K562 (cell line): ENCODE measurements around the gene CARMIL1. TPM values are rescaled to one million over a fixed set of nuclear protein-coding genes. Genes with fewer than 3 reads are reported as not detected.

Experiments
- ATAC-seq: fragments of 200-7000 bp; cut with Tn5 transposase; 3 replicates; pipeline ENCODE4 v1.9.1; 2020; ENCODE audit warnings: moderate library complexity
- BruUV-seq: library from RNA; stranded (reverse); fragments of 400-500 nt; replicated peaks from 2 replicates; lab custom pipeline; 2021; lab: Mats Ljungman, UMichigan
- CTCF ChIA-PET: fragments of 300-600 bp; formaldehyde crosslinking; extraction: SDS; loops from one replicate; lab custom pipeline; 2021; ENCODE audit warnings: low intra/inter-chr PET ratio; lab: Yijun Ruan, JAX
- POLR2A ChIA-PET: fragments of 300-600, 350-650 bp; sonication (Branson Sonifier 250); formaldehyde crosslinking; extraction: SDS; loops from one replicate; lab custom pipeline; 2021; ENCODE audit warnings: antibody characterized with exemption, inconsistent platforms; lab: Yijun Ruan, JAX
- DNase-seq, 4 experiments: peaks; one replicate each; pipeline versions ENCODE4 v3.0.0 to v3.0.0-alpha.2; 2011 to 2018; ENCODE audit warnings: low spot score in 3 of 4, mixed read lengths in 3 of 4; ENCODE audit errors: extremely low read depth in 1 of 4
- FAIRE-seq: peaks from 2 replicates; lab custom pipeline; 2011; peaks lifted over from hg19 to GRCh38; lab: Jason Lieb, UNC
- H2AFZ ChIP-seq: 2 replicates; pipeline ENCODE4 v1.6.0; 2011; ENCODE audit warnings: low read depth, low read length, control low read depth, inconsistent platforms
- H3K27ac ChIP-seq: fragments of 200-600 bp; 3 replicates; pipeline ENCODE4 v1.8.0; 2011; ENCODE audit warnings: low read depth, mild to moderate bottlenecking, control low read depth, inconsistent platforms, low read length, moderate library complexity, mixed read lengths; ENCODE audit errors: extremely low read depth
- H3K27me3 ChIP-seq, 2 experiments: fragments of 300-600 bp in 1 of 2; 2 replicates in 1 of 2; 3 replicates in 1 of 2; pipeline versions ENCODE4 v1.6.0 to v1.8.0; 2011; ENCODE audit warnings: inconsistent platforms in 2 of 2, low read length in 2 of 2, mild to moderate bottlenecking in 1 of 2, mixed read lengths in 1 of 2, moderate library complexity in 1 of 2; ENCODE audit not compliant: control insufficient read depth in 2 of 2, insufficient read depth in 2 of 2
- H3K36me3 ChIP-seq: fragments of 300-600 bp; 3 replicates; pipeline ENCODE4 v1.8.0; 2011; ENCODE audit warnings: mild to moderate bottlenecking, low read length, inconsistent platforms; ENCODE audit not compliant: control insufficient read depth, insufficient read depth
- H3K4me1 ChIP-seq, 2 experiments: fragments of 200-600 bp in 1 of 2; replicated peaks in 1 of 2; 2 replicates in 1 of 2; 3 replicates in 1 of 2; pipeline versions ENCODE4 v1.5.1 to v1.8.0; 2011; ENCODE audit warnings: inconsistent platforms in 2 of 2, low read length in 2 of 2, mild to moderate bottlenecking in 1 of 2, mixed read lengths in 1 of 2, moderate library complexity in 1 of 2; ENCODE audit not compliant: control insufficient read depth in 2 of 2, insufficient read depth in 2 of 2
- H3K4me2 ChIP-seq: 2 replicates; pipeline ENCODE4 v1.6.1; 2011; ENCODE audit warnings: low read length, control low read depth, inconsistent platforms, mixed read lengths; ENCODE audit not compliant: insufficient read depth
- H3K4me3 ChIP-seq: fragments of 200-600 bp; sonication (generic), shearing (Covaris generic); 2 replicates; pipeline ENCODE4 v1.5.1; 2016; ENCODE audit warnings: control low read depth, inconsistent platforms
- H3K79me2 ChIP-seq: fragments of 200-600 bp; 3 replicates; pipeline ENCODE4 v1.8.0; 2011; ENCODE audit warnings: low read length, inconsistent platforms; ENCODE audit not compliant: control insufficient read depth, insufficient read depth
- H3K9ac ChIP-seq, 2 experiments: 2 replicates each; pipeline versions ENCODE4 v1.6.0 to v1.6.1; 2011; ENCODE audit warnings: low read depth in 2 of 2, low read length in 2 of 2, control low read depth in 1 of 2, inconsistent platforms in 1 of 2, mild to moderate bottlenecking in 1 of 2, mixed read lengths in 1 of 2; ENCODE audit not compliant: insufficient read depth in 1 of 2
- H3K9me1 ChIP-seq: one replicate; pipeline ENCODE4 v1.6.0; 2011; ENCODE audit warnings: inconsistent platforms, mild to moderate bottlenecking, low read length, moderate library complexity; ENCODE audit not compliant: control insufficient read depth, insufficient read depth
- H3K9me3 ChIP-seq: replicated peaks from 2 replicates; pipeline ENCODE4 v1.5.1; 2011; ENCODE audit warnings: low read depth, low read length, inconsistent platforms; ENCODE audit not compliant: control insufficient read depth, insufficient read depth
- H4K20me1 ChIP-seq: replicated peaks from 2 replicates; pipeline ENCODE4 v1.6.1; 2011; ENCODE audit warnings: low read length, inconsistent platforms, mixed read lengths; ENCODE audit not compliant: control insufficient read depth, insufficient read depth
- CREB3 ChIP-seq: fragments of 450-650 bp; conservative IDR thresholded peaks from 2 replicates; pipeline ENCODE4 v1.6.1; 2016; ENCODE audit warnings: missing genetic modification characterization, low read depth, mild to moderate bottlenecking, missing compliant biosample characterization, moderate library complexity
- E2F6 ChIP-seq, 2 experiments: IDR thresholded peaks; 2 replicates each; pipeline ENCODE4 v1.6.1; 2011; ENCODE audit warnings: borderline replicate concordance in 1 of 2, control low read depth in 1 of 2, low read depth in 1 of 2, low read length in 1 of 2, mild to moderate bottlenecking in 1 of 2, mixed read lengths in 1 of 2, moderate library complexity in 1 of 2; ENCODE audit not compliant: insufficient read depth in 1 of 2, insufficient read length in 1 of 2, poor library complexity in 1 of 2, severe bottlenecking in 1 of 2; ENCODE audit errors: extremely low read depth in 1 of 2
- FOXP4 ChIP-seq: sonication (generic); formaldehyde crosslinking; IDR thresholded peaks from 2 replicates; pipeline ENCODE4 v1.8.0; 2022; ENCODE audit warnings: mild to moderate bottlenecking, missing genetic modification reagents, borderline replicate concordance
- MEIS2 ChIP-seq: fragments of 450-650 bp; IDR thresholded peaks from 2 replicates; pipeline ENCODE4 v1.6.1; 2014; ENCODE audit warnings: mild to moderate bottlenecking; ENCODE audit not compliant: partially characterized antibody
- MXD1 ChIP-seq: fragments of 250-450 bp; sonication (Bioruptor Pico); IDR thresholded peaks from 2 replicates; pipeline ENCODE4 v1.8.0; 2021; ENCODE audit warnings: borderline replicate concordance, mild to moderate bottlenecking, moderate library complexity; ENCODE audit not compliant: poor library complexity, severe bottlenecking
- NR2C1 ChIP-seq, 2 experiments: fragments of 450-650 bp; IDR thresholded peaks; 2 replicates each; pipeline ENCODE4 v1.6.1; 2017; ENCODE audit warnings: mild to moderate bottlenecking in 2 of 2, antibody characterized with exemption in 1 of 2, inconsistent platforms in 1 of 2, missing compliant biosample characterization in 1 of 2, missing genetic modification characterization in 1 of 2
- RFX1 ChIP-seq: fragments of 450-650 bp; IDR thresholded peaks from 2 replicates; pipeline ENCODE4 v1.6.1; 2016; ENCODE audit warnings: mild to moderate bottlenecking, moderate library complexity
- SIN3A ChIP-seq, 2 experiments: fragments of 150-350 bp in 1 of 2; IDR thresholded peaks; 2 replicates each; pipeline ENCODE4 v1.6.1; 2011 to 2016; ENCODE audit warnings: borderline replicate concordance in 2 of 2, low read depth in 2 of 2, low read length in 2 of 2, mild to moderate bottlenecking in 2 of 2, moderate library complexity in 2 of 2; ENCODE audit not compliant: control insufficient read depth in 1 of 2
- TCFL5 ChIP-seq: fragments of 250-450 bp; sonication (Bioruptor Pico); conservative IDR thresholded peaks from 2 replicates; pipeline ENCODE4 v1.6.1; 2021; ENCODE audit warnings: mild to moderate bottlenecking, moderate library complexity, matching md5 sums
- THRA ChIP-seq: fragments of 450-650 bp; IDR thresholded peaks from 2 replicates; pipeline ENCODE4 v1.6.1; 2017; ENCODE audit warnings: mild to moderate bottlenecking, moderate library complexity
- ZNF124 ChIP-seq: sonication (generic); formaldehyde crosslinking; IDR thresholded peaks from 2 replicates; pipeline ENCODE4 v1.8.1; 2022; ENCODE audit warnings: missing genetic modification reagents
- ZSCAN32 ChIP-seq: fragments of 450-650 bp; formaldehyde crosslinking; IDR thresholded peaks from 2 replicates; pipeline ENCODE4 v1.4.0; 2020; ENCODE audit warnings: mild to moderate bottlenecking, moderate library complexity
- WGBS: fragments of 100-300 bp; shearing (Covaris generic); methylation state at CpG from one replicate; pipeline ENCODE4 v1.1.6; 2016; ENCODE audit warnings: low coverage, mixed read lengths; ENCODE audit not compliant: insufficient coverage; ENCODE audit errors: missing lambda C conversion rate; 5-methylcytosine and 5-hydroxymethylcytosine counted together
- in situ Hi-C: fragments of 300-500 bp; cut with MboI; formaldehyde crosslinking; loops from 4 replicates; pipeline ENCODE4 v1.15.0; 2018; ENCODE audit warnings: inconsistent platforms, mixed read lengths
- intact Hi-C: fragments of 100-400 bp; cut with micrococcal nuclease; formaldehyde crosslinking; loops from 2 replicates; pipeline ENCODE4 v1.14.2; 2022
- polyA plus RNA-seq, 8 experiments: library from polyadenylated mRNA; depleted of rRNA in 4 of 8; stranded (reverse) in 5 of 8; unstranded in 3 of 8; fragments of >200 nt; fragmentation: Nextera tagmentation in 2 of 8; fragmentation: Illumina TruSeq in 1 of 8; extraction: Ambion mirVana in 2 of 8; extraction: Trizol in 1 of 8; gene quantifications; 2 replicates each; pipeline versions ENCODE4 v1.2.1 to v1.2.3, GENCODE V29; 2011 to 2014; ENCODE audit warnings: inconsistent platforms in 1 of 8, missing spikeins in 1 of 8
- total RNA-seq, 7 experiments: library from RNA; depleted of rRNA in 6 of 7; stranded (reverse); fragments of >200 nt in 6 of 7; fragmentation: Illumina TruSeq in 2 of 7; extraction: Trizol in 2 of 7; gene quantifications; 2 replicates each; pipeline versions ENCODE4 v1.2.1 to v1.2.3, GENCODE V29; 2011 to 2021; ENCODE audit warnings: low replicate concordance in 1 of 7

CARMIL1 gene
- total and polyA plus RNA-seq, 9 of the 15 experiments (the other 6 are each of a cell fraction or from before 2014, with no cell fraction given): 0.04 to 0.32 (median 0.10) TPM; not detected in 1

GRCh38 chr6:25499615-25500235, 220.6 kb downstream of the CARMIL1 start (continued):
- TF ChIP-seq NR2C1 (IDR thresholded peaks at IDR 0.05) (no peak), NR2C1 (tag; IDR thresholded peaks at IDR 0.05) (no peak), RFX1 (no peak), E2F6 (IDR thresholded peaks at IDR 0.05; ENCODE audit: borderline replicate concordance in 1 of 2, extremely low read depth in 1 of 2, insufficient read depth in 1 of 2, insufficient read length in 1 of 2, low read depth in 1 of 2, low read length in 1 of 2, poor library complexity in 1 of 2, severe bottlenecking in 1 of 2) (no peak)
- TF ChIP-seq, all 486 proteins: peak for 0

- H3K9me1 ChIP-seq: no peaks in the 10 kb centered on the region
- BruUV-seq: no TSS peak
- no peak overlapping the region for H3K4me2 ChIP-seq
- FAIRE-seq: no peak
- WGBS: 1% methylated on average over 6 of the region's 6 CpGs
- H3K4me1 ChIP-seq: no peaks in the 10 kb centered on the region
- ATAC-seq: no peak
- H3K27me3 ChIP-seq: peaks cover 4 to 5% of the 10 kb centered on the region in 2 experiments; a peak in 2 of 5 replicates
- POLR2A ChIA-PET: interaction anchor here (0.9 to 1.9 kb wide), 4 partner anchors 10 to 36 kb away, joined by 3 to 6 read pairs (median 4); no protein-coding TSS in a partner anchor
- CTCF ChIA-PET: no interaction called here
- no peaks in the 10 kb centered on the region for H3K79me2 ChIP-seq
- 0 out of 2 replicates have a peak, but pooled peaks cover 4% of the 10 kb centered on the region for H4K20me1 ChIP-seq
- no peak overlapping the region for H3K27ac ChIP-seq
- H3K9ac ChIP-seq: no peak overlapping the region
- in situ Hi-C loops: no loop called here
- DNase-seq: no peak
- H3K4me3 ChIP-seq: no peak overlapping the region
- intact Hi-C loops: no loop called here
- no peak overlapping the region for H2AFZ ChIP-seq
- H3K36me3 ChIP-seq: no peaks in the 10 kb centered on the region
- H3K9me3 ChIP-seq: no peaks in the 10 kb centered on the region
- no peak for TF ChIP-seq ZSCAN32 (CRISPR knock-in tag)
- TF ChIP-seq FOXP4 (CRISPR knock-in tag): no peak
- no peak for TF ChIP-seq MEIS2
- TF ChIP-seq SIN3A (IDR thresholded peaks at IDR 0.05; ENCODE audit: borderline replicate concordance in 2 of 2, control insufficient read depth in 1 of 2, low read depth in 2 of 2, low read length in 2 of 2): no peak
- no peak for TF ChIP-seq TCFL5 (CRISPR knock-in tag)
- no peak for TF ChIP-seq THRA
- no peak for TF ChIP-seq CREB3 (tag)
- TF ChIP-seq MXD1 (CRISPR knock-in tag): no peak
- TF ChIP-seq ZNF124: no peak
Measured at GRCh38 chr6:25503686-25504085, 224.5 kb downstream of the CARMIL1 start.
